Stimulated activated naive CD8-positive, alpha-beta T cell treated with anti-CD3 and anti-CD28 coated beads, Interleukin-15, amount 100 ng/mL, for 72 hours (primary cell): Measurements from ENCODE around the gene AFF3.

ENCODE experiments used
- ATAC-seq: fragments of 150-1000 bp; cut with Tn5 transposase; 2 replicates; pipeline ENCODE4 v1.10.0; 2021; ENCODE audit warnings: mild to moderate bottlenecking, moderate library complexity
- DNase-seq, 2 donors: peaks; one replicate each; pipeline ENCODE4 v3.0.0; 2021 to 2022
- H3K27ac Mint-ChIP-seq, 2 donors: one replicate each; pipeline ENCODE4 v1.8.0; 2022; ENCODE audit warnings: mild to moderate bottlenecking in 2 of 2, mixed read lengths in 2 of 2, moderate library complexity in 2 of 2
- H3K27me3 Mint-ChIP-seq: one replicate; pipeline ENCODE4 v1.8.0; 2022; ENCODE audit warnings: mixed read lengths
- H3K4me1 Mint-ChIP-seq: one replicate; pipeline ENCODE4 v1.8.0; 2022; ENCODE audit warnings: mild to moderate bottlenecking, mixed read lengths
- H3K4me3 Mint-ChIP-seq, 2 donors: one replicate each; pipeline ENCODE4 v1.8.0; 2022; ENCODE audit warnings: mild to moderate bottlenecking in 2 of 2, mixed read lengths in 2 of 2, moderate library complexity in 1 of 2
- H3K9me3 Mint-ChIP-seq, 2 donors: one replicate each; pipeline ENCODE4 v1.8.0; 2022; ENCODE audit warnings: mixed read lengths in 2 of 2

Gene AFF3

DNA sequence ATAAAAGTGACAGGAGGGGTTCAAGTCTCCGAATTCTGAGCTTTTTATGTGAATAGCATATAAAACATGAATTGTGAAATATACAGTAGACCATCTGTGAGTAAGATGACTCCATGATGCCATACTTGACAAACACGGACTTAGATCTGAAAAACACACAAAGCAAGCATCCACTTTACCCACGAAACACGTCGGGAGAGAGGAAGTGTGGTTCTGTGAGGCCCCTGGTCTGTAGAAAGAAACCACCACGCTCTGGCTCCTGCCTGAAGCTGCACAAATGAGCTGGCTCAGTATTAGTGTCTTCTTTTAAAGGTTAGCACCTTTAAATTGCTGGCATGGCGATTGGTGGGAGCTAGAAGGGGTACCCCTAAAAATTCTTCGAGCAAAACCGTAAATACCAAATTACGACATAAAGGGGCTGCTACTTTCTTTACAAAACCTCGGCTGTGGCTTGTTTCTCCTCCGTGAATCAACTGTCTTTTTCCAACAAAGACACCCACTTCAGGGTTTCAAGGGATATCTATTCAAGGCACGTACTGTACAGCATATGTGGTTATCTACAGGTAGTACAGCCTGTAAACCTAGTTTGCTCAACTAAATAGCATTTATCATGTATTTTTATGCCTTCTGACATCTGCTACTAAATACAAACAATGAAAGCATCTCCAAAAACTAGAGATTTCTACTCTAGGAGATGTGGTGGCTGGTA lies 70.9 kb downstream of the AFF3 start:
- ATAC-seq (peak; percentile 92), DNase-seq (peak; percentile 9 to 53)
- peaks cover 48% of the 10 kb centered on the region for H3K27me3 Mint-ChIP-seq
- no peak overlapping the region for H3K27ac Mint-ChIP-seq
- no peaks in the 10 kb centered on the region for H3K9me3 Mint-ChIP-seq
- H3K4me3 Mint-ChIP-seq: peak overlapping the region in 1 of 2 donors; percentile 39
- peaks cover 21% of the 10 kb centered on the region for H3K4me1 Mint-ChIP-seq

- peaks cover 50% of the 10 kb centered on the region for H3K27me3 Mint-ChIP-seq
- peaks cover 21% of the 10 kb centered on the region for H3K4me1 Mint-ChIP-seq
- H3K9me3 Mint-ChIP-seq: no peaks in the 10 kb centered on the region
- no peak overlapping the region for H3K4me3 Mint-ChIP-seq
- ATAC-seq: no peak
- no peak overlapping the region for H3K27ac Mint-ChIP-seq
- DNase-seq: no peak
These were observed 72.3 kb downstream of the AFF3 start for GRCh38 chr2:100070078-100070477.

GRCh38 chr2:100068395-100068794 lies 74.0 kb downstream of the AFF3 start:
- Mint-ChIP-seq H3K27ac (no peak overlapping the region), H3K4me1 (peaks cover 29% of the 10 kb centered on the region), H3K27me3 (peaks cover 44% of the 10 kb centered on the region), H3K4me3 (no peak overlapping the region), H3K9me3 (no peaks in the 10 kb centered on the region)
- ATAC-seq (no peak), DNase-seq (no peak)

DNA sequence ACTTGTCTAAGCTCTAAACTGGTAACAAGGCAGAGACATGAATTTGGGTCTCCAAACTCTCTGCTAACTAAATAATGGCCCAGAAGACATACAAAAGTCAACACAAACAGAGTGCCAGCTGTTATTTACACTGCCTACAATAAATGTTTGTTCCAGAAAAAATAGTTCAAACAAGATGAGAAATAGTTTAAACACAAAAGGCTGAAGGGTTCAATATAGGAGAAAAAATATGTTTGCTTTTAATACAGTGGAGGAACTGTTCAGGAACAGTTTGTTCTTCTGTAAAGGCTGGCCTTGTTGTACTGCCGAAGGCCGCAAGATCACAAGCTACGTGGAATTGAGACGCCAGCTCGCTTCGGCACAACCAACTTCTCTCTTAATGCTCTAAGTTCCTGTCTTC lies 74.6 kb downstream of the AFF3 start:
- H3K4me3 Mint-ChIP-seq: no peak overlapping the region
- peaks cover 29% of the 10 kb centered on the region for H3K4me1 Mint-ChIP-seq
- H3K9me3 Mint-ChIP-seq: no peaks in the 10 kb centered on the region
- no peak for ATAC-seq
- DNase-seq: no peak
- peaks cover 43% of the 10 kb centered on the region for H3K27me3 Mint-ChIP-seq
- H3K27ac Mint-ChIP-seq: no peak overlapping the region

DNA sequence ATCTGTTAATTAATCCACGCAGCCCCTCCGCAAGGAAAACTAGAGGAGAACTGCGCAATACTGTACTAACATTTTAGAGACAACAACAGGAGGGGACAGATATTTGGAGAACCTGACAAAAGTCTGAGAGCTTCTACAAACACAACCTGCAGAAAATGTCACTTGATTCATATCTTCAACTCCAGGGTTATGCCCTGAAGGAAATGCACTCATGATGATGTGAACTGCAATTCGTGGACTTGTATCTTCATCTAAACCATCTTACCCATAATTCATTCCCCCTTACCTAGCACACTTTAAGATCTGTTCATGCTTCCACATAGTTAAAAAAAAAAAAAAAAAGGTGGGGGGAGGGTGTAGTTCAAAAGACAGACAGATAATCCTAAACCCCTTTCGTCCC lies 75.5 kb downstream of the AFF3 start:
- ATAC-seq (no peak), DNase-seq (no peak)
- Mint-ChIP-seq H3K27ac (no peak overlapping the region), H3K27me3 (peaks cover 47% of the 10 kb centered on the region), H3K4me3 (no peak overlapping the region), H3K4me1 (peaks cover 29% of the 10 kb centered on the region), H3K9me3 (peaks cover 0 to 5% of the 10 kb centered on the region in 2 donors)

DNA sequence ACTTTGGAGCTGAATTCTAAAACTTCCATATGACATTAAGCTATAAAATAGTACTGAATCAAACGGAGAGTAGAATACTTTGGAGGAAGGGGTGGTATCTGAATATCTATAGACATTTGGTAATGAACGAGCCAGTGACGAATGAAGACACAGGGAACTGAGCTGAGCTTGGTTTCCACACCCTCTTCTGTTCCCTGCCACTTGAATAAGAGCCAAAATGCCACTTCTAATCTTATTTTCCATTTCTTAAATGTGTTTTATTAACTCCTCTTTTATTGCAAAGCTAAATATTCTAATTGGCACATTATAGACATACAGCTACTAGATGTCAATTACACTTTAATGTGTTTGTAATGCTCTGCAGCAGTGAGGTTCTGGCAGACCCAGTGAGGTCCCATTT lies 76.1 kb downstream of the AFF3 start:
- Mint-ChIP-seq H3K4me3 (no peak overlapping the region), H3K27ac (no peak overlapping the region), H3K27me3 (peaks cover 50% of the 10 kb centered on the region), H3K4me1 (peaks cover 29% of the 10 kb centered on the region), H3K9me3 (peaks cover 0 to 5% of the 10 kb centered on the region in 2 donors)
- ATAC-seq (no peak), DNase-seq (no peak)

DNA sequence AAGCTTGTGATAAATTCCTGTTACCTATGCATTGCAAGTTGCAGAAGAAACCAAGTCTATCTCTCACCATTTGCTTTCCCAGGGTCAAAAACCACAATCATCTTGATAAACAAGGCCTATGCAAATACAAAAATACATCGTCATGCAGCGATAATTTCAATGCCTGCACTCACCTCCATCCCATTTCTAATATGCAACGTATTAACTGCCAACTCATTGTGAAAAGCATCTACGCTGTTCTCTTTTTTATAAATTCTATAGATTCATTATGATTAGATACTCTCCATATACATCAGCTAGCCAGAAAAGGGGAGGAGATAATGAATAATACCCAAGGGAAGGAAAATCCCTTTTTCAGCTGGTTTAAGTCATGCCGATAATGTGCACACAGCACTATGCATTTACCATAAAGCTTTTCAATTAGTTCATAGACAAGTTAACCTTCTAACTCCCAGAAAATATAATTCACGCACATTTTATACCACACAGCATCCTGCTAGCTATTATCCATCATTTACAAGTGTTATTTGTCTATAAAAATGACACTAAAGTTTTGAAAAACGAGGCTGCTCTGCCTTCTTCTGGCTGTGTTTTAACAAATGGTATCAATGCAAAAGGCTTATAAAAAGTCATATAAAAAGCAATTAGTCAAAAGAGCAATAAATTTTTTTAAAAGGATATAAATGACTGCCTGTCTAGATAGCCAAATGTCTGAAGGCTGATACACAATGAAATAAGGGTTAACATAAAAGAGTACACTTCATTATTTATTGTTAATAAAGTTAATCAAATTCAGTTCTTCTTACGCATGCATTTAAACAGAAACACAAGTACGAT lies 77.6 kb downstream of the AFF3 start:
- no peak for DNase-seq
- Mint-ChIP-seq H3K27me3 (peaks cover 50% of the 10 kb centered on the region), H3K27ac (no peak overlapping the region), H3K4me1 (peaks cover 26% of the 10 kb centered on the region), H3K4me3 (no peak overlapping the region), H3K9me3 (peaks cover 0 to 5% of the 10 kb centered on the region in 2 donors)
- peak; percentile 77 for ATAC-seq

DNA sequence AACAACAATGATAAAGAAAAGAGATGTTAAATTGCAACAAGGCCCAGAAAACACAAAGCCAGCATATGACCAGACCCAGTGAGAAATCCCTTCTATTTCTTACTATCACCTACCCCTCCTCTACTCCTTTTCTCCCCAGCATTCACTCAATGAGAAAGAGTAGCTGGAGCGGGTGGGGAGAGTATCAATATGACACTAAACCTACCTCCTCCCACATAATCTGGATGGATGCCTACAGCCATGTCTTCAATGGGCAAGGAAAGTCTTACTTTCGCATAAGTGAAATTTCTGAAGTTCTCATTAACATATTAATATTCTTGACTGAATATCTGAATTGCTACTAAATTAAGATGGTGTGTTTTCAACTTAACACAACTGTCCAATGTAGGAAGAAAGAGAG lies 78.2 kb downstream of the AFF3 start:
- peaks cover 23% of the 10 kb centered on the region for H3K4me1 Mint-ChIP-seq
- H3K4me3 Mint-ChIP-seq: no peak overlapping the region
- H3K27me3 Mint-ChIP-seq: peaks cover 50% of the 10 kb centered on the region
- no peak overlapping the region for H3K27ac Mint-ChIP-seq
- peaks cover 0 to 5% of the 10 kb centered on the region in 2 donors for H3K9me3 Mint-ChIP-seq
- no peak for ATAC-seq
- DNase-seq: no peak

DNA sequence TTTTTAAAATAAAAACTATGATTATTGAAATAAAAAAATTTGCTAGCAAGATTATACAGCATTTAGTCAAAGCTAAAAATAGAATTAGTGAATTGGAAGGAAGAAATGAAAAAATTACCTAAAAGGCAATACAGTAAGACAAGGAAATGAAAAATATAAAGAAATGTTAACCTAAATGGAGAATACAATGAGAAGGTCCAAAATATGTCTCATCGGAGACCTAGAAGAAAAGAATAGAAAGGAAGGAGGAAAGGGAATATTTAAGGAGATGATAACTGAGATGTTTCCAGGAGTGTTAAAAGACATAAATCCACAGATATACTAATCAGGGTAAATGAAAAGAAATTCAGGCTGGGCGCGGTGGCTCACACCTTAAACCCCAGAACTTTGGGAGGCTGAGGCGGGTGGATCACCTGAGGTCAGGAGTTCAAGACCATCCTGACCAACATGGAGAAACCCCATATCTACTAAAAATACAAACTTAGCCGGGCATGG lies 78.9 kb downstream of the AFF3 start:
- Mint-ChIP-seq H3K4me3 (no peak overlapping the region), H3K4me1 (peaks cover 23% of the 10 kb centered on the region), H3K9me3 (peaks cover 0 to 5% of the 10 kb centered on the region in 2 donors), H3K27me3 (peaks cover 44% of the 10 kb centered on the region), H3K27ac (no peak overlapping the region)
- ATAC-seq: no peak
- no peak for DNase-seq

- no peak overlapping the region for H3K27ac Mint-ChIP-seq
- peaks cover 32% of the 10 kb centered on the region for H3K27me3 Mint-ChIP-seq
- no peak for DNase-seq
- peaks cover 0 to 5% of the 10 kb centered on the region in 2 donors for H3K9me3 Mint-ChIP-seq
- peaks cover 23% of the 10 kb centered on the region for H3K4me1 Mint-ChIP-seq
- ATAC-seq: no peak
- H3K4me3 Mint-ChIP-seq: no peak overlapping the region
These were observed 80.1 kb downstream of the AFF3 start for GRCh38 chr2:100062336-100062735.

- Mint-ChIP-seq H3K9me3 (peaks cover 0 to 5% of the 10 kb centered on the region in 2 donors), H3K27ac (peak overlapping the region in 1 of 2 donors; percentile 4), H3K4me1 (peaks cover 23% of the 10 kb centered on the region), H3K4me3 (peak overlapping the region in 1 of 2 donors; percentile 41), H3K27me3 (peaks cover 22% of the 10 kb centered on the region)
- ATAC-seq (peak; percentile 94), DNase-seq (peak; percentile 14 to 20)
These were observed 81.5 kb downstream of the AFF3 start for GRCh38 chr2:100060875-100061274.

GRCh38 chr2:100059638-100060037 lies 82.8 kb downstream of the AFF3 start:
- DNase-seq (no peak), ATAC-seq (no peak)
- Mint-ChIP-seq H3K27me3 (peaks cover 22% of the 10 kb centered on the region), H3K27ac (no peak overlapping the region), H3K4me3 (no peak overlapping the region), H3K4me1 (peaks cover 20% of the 10 kb centered on the region), H3K9me3 (peaks cover 0 to 5% of the 10 kb centered on the region in 2 donors)

GRCh38 chr2:100057901-100058261 lies 84.5 kb downstream of the AFF3 start:
- Mint-ChIP-seq H3K4me1 (peaks cover 15% of the 10 kb centered on the region), H3K27me3 (peaks cover 13% of the 10 kb centered on the region), H3K4me3 (no peak overlapping the region), H3K27ac (no peak overlapping the region), H3K9me3 (peaks cover 0 to 5% of the 10 kb centered on the region in 2 donors)
- no peak for ATAC-seq
- no peak for DNase-seq

- Mint-ChIP-seq H3K27me3 (peaks cover 11% of the 10 kb centered on the region), H3K4me1 (no peaks in the 10 kb centered on the region), H3K4me3 (no peak overlapping the region), H3K9me3 (no peaks in the 10 kb centered on the region), H3K27ac (no peak overlapping the region)
- DNase-seq (no peak), ATAC-seq (no peak)
These were observed 88.0 kb downstream of the AFF3 start for GRCh38 chr2:100054426-100054825.

DNA sequence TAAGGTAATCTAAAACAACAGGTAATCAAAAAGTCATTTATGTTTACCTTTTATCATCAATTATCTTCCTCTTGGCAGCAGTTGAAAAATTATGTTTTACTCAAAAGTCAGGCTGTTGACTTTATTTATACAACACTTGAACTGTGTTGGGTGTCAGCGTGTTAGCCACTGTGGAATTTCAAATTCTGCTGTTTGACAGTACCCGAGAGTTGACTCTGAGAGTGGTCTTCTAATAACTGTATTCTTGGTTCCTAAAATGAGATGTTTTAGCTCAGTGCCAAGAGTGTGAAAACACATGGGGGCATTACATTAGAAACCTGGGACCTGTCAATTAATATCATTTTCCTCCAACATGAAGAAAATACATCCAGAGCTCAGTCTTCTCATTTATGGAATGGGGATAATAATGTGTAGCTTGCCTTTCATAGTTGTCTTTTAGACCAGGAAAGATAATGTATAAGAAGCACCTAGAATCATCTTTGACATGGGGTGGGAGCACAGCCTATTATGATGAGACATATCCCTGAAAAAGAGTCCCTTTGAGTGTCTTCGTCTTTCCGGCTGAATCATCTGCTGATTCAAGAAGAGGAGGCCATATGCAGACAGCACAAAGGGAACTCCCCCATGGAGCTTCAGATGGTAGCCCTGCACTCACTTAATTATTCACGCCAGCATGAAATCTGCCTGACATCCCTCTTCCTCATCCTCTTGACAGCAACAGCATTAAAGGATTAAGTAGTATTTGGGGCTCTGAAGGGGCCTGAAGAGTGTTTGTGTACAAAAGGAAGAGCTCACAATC lies 89.1 kb downstream of the AFF3 start:
- ATAC-seq (no peak), DNase-seq (no peak)
- H3K4me1 Mint-ChIP-seq: no peaks in the 10 kb centered on the region
- H3K27ac Mint-ChIP-seq: no peak overlapping the region
- no peaks in the 10 kb centered on the region for H3K9me3 Mint-ChIP-seq
- peaks cover 11% of the 10 kb centered on the region for H3K27me3 Mint-ChIP-seq
- H3K4me3 Mint-ChIP-seq: no peak overlapping the region
